COLO829 (cell line): Measurements from ENCODE around the gene S1PR4.
"Not testable (repeated sequence)": the region's sequence is repeated elsewhere in the genome, so short reads cannot be mapped to it uniquely, and the experiment has no call there.

Experiments
- DNase-seq: peaks from one replicate; pipeline ENCODE4 v3.0.0; 2012; ENCODE audit warnings: low spot score

Gene S1PR4

GRCh38 chr19:3196064-3196932 lies 17.7 kb downstream of the S1PR4 start:
- no peak for DNase-seq

DNA sequence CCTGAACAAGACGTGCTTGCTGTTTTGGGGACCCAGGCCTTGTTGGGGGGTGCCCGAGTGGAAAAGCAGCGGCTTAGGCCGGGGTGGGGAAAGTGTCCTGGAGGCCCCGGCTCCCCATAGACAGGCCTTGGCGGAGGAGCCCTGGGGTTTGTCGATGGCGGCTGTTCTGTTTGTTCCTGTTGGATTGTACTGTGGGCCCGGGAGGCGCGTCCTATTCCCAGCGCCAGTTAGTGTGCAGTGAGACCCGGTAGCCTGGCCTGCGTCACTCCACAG lies 18.3 kb downstream of the S1PR4 start:
- no peak for DNase-seq

- DNase-seq, result no peak
Measured at GRCh38 chr19:3198901-3199700, 20.5 kb downstream of the S1PR4 start.

DNA sequence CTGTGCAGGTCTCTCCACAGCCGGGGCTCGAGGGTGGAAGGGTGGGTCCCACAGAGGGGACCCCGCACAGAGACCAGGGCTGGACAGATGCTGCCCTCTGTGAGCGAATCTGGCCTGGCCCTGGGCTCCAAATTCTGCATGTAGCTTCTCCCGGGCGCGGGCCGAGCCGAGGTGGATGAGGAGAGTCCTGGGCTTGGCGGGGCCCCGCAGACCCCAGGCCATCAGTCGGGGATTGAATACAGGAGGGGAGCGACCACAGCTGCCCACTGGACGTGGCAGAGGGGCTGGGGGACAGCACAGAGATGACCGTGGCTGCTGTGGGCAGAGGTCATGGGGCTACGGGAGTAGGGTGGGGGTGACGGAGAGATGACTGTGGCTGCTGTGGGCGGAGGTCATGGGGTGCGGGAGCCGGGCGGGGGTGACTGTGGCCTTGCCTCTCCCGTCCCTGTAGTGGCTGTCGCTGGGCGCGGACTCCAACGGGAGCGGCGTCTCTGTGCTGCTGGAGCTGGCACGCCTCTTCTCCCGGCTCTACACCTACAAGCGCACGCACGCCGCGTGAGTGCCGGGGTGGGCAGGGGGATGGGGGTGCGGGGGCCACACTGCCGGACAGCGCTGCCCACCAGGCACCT lies 22.6 kb downstream of the S1PR4 start:
- no peak for DNase-seq

GRCh38 chr19:3201911-3202310 lies 23.3 kb downstream of the S1PR4 start:
- DNase-seq, result no peak

GRCh38 chr19:3202346-3202745 lies 23.8 kb downstream of the S1PR4 start:
- no peak for DNase-seq

DNA sequence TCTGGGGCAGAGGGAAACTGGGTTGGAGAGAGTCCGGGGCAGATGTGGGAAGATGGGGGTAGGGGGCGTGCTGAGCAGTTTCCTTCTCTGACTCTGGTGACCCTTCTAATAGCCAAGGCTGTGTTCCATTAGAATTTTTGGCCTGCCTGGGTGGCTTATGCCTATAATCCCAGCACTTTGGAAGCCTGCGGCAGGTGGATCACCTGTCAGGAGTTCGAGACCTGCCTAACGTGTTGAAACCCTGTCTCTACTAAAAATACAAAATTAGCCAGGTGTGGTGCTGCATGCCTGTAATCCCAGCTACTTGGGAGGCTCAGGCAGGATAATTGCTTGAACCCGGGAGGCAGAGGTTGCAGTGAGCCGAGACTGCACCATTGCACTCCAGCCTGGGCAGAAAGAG lies 24.3 kb downstream of the S1PR4 start:
- DNase-seq, result not testable (repeated sequence)

- no peak for DNase-seq
Measured at GRCh38 chr19:3203805-3204645, 25.5 kb downstream of the S1PR4 start.

- DNase-seq, result no peak
Measured at GRCh38 chr19:3204646-3205275, 26.2 kb downstream of the S1PR4 start.

GRCh38 chr19:3206216-3206953 lies 27.8 kb downstream of the S1PR4 start:
- no peak for DNase-seq

DNA sequence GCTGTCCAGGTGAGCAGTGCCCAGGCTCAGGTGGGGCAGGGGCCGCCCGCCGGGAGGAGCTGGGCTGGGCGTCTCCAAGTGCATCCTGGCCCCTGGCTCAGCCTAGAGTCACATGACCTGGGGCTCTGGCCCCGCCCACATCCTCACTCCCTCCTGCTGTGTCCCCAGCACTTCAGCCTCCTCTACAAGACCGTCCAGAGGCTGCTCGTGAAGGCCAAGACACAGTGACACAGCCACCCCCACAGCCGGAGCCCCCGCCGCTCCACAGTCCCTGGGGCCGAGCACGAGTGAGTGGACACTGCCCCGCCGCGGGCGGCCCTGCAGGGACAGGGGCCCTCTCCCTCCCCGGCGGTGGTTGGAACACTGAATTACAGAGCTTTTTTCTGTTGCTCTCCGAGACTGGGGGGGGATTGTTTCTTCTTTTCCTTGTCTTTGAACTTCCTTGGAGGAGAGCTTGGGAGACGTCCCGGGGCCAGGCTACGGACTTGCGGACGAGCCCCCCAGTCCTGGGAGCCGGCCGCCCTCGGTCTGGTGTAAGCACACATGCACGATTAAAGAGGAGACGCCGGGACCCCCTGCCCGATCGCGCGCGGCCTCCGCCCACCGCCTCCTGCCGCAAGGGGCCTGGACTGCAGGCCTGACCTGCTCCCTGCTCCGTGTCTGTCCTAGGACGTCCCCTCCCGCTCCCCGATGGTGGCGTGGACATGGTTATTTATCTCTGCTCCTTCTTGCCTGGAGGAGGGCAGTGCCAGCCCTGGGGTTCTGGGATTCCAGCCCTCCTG lies 29.1 kb downstream of the S1PR4 start:
- DNase-seq, result no peak

GRCh38 chr19:3208317-3209207 lies 30.0 kb downstream of the S1PR4 start:
- DNase-seq, result no peak

GRCh38 chr19:3210347-3211017 lies 31.9 kb downstream of the S1PR4 start:
- peak; percentile 46 for DNase-seq

- no peak for DNase-seq
Measured at GRCh38 chr19:3211191-3211590, 32.6 kb downstream of the S1PR4 start.

DNA sequence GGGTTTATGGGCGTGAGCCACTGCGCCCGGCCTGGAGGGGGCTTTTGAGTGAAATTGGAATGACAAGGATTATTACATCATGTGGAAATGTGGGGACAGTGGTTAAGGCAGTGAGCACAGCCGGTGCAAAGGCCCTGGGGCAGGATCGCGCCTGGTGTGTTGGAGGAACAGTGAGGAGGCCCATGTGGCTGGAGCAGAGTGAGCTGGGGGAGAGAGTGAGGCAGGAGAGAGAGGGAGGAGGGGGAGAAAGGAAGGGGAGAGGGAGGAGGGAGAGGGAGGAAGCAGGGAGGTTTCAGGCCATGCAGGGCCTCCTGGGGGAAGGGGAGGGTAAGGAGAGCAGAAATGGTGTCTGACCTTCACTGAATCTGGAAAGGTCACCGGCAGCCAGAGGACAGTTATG lies 34.6 kb downstream of the S1PR4 start:
- DNase-seq, result no peak

- DNase-seq, result no peak
Measured at GRCh38 chr19:3216874-3217273, 38.3 kb downstream of the S1PR4 start.

DNA sequence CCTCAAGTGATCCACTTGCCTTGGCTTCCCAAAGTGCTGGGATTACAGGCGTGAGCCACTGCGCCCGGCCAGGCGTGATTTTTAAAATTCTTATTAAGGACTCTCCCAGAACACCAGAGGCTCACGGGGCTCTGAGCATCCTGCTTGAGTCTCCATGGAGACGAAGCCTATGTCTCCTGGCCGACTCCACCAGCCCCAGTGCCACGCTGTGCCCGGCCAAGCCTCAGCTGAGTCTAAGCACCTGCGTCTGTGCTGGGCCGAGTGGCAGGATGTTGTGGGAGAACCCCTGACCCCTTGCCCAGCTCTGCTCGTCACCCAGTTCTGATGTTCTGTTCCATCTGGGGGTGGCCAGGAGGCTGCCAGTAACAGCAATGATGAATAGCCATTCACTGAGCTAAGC lies 42.0 kb downstream of the S1PR4 start:
- no peak for DNase-seq

- not testable (repeated sequence) for DNase-seq
Measured at GRCh38 chr19:3221576-3221975, 43.0 kb downstream of the S1PR4 start.

- no peak for DNase-seq
Measured at GRCh38 chr19:3222709-3223108, 44.1 kb downstream of the S1PR4 start.
